HG03354 (cell line): ENCODE measurements around the gene TNIK.

Experiments
- ATAC-seq: cut with Tn5 transposase; IDR thresholded peaks from one replicate; pipeline ENCODE4 v1.9.1; 2021; ENCODE audit warnings: mild to moderate bottlenecking; ENCODE audit not compliant: unreplicated experiment, poor library complexity, severe bottlenecking

Gene TNIK

GRCh38 chr3:171226794-171227193 lies 233.4 kb downstream of the TNIK start:
- no peak for ATAC-seq

- no peak for ATAC-seq
Observed at GRCh38 chr3:171225708-171226107, 234.5 kb downstream of the TNIK start.

GRCh38 chr3:171225165-171225564 lies 235.0 kb downstream of the TNIK start:
- no peak for ATAC-seq

GRCh38 chr3:171223396-171223795 lies 236.8 kb downstream of the TNIK start:
- no peak for ATAC-seq

- no peak for ATAC-seq
Observed at GRCh38 chr3:171222995-171223394, 237.2 kb downstream of the TNIK start.

- ATAC-seq, result no peak
Observed at GRCh38 chr3:171221597-171221996, 238.6 kb downstream of the TNIK start.

GRCh38 chr3:171221104-171221503 lies 239.1 kb downstream of the TNIK start:
- no peak for ATAC-seq

- ATAC-seq, result no peak
Observed at GRCh38 chr3:171219258-171219657, 240.9 kb downstream of the TNIK start.

- ATAC-seq, result no peak
Observed at GRCh38 chr3:171218069-171218468, 242.1 kb downstream of the TNIK start.

GRCh38 chr3:171213907-171214306 lies 246.3 kb downstream of the TNIK start:
- no peak for ATAC-seq

- no peak for ATAC-seq
Observed at GRCh38 chr3:171213178-171213577, 247.0 kb downstream of the TNIK start.

- ATAC-seq, result no peak
Observed at GRCh38 chr3:171212648-171213047, 247.6 kb downstream of the TNIK start.

- no peak for ATAC-seq
Observed at GRCh38 chr3:171206283-171206682, 253.9 kb downstream of the TNIK start.

- no peak for ATAC-seq
Observed at GRCh38 chr3:171204942-171205341, 255.3 kb downstream of the TNIK start.

- no peak for ATAC-seq
Observed at GRCh38 chr3:171201825-171202224, 258.4 kb downstream of the TNIK start.

- ATAC-seq, result no peak
Observed at GRCh38 chr3:171200750-171201088, 259.5 kb downstream of the TNIK start.

- ATAC-seq, result no peak
Observed at GRCh38 chr3:171200052-171200749, 260.0 kb downstream of the TNIK start.

GRCh38 chr3:171199473-171199829 lies 260.8 kb downstream of the TNIK start:
- ATAC-seq, result no peak

- no peak for ATAC-seq
Observed at GRCh38 chr3:171198781-171199472, 261.3 kb downstream of the TNIK start.

GRCh38 chr3:171195686-171196085 lies 264.5 kb downstream of the TNIK start:
- no peak for ATAC-seq

- no peak for ATAC-seq
Observed at GRCh38 chr3:171194965-171195364, 265.2 kb downstream of the TNIK start.

GRCh38 chr3:171193693-171194092 lies 266.5 kb downstream of the TNIK start:
- ATAC-seq, result no peak
